IPS DF 19.7 (cell line): ENCODE measurements around the gene HMGN4.
A peak's percentile ranks its signal among the peaks of the same experiment; 100 is the strongest.
"Not testable (repeated sequence)": the region's sequence is repeated elsewhere in the genome, so short reads cannot be mapped to it uniquely, and the experiment has no call there.

ENCODE experiments used
- DNase-seq: peaks from one replicate; pipeline ENCODE4 v3.0.0-alpha.2; 2013; ENCODE audit warnings: low read depth, low spot score

The HMGN4 gene

GRCh38 chr6:26522486-26523228 lies 15.5 kb upstream of the HMGN4 start:
- DNase-seq: not testable (repeated sequence)

- not testable (repeated sequence) for DNase-seq
Observed at GRCh38 chr6:26524314-26524713, 13.9 kb upstream of the HMGN4 start.

- DNase-seq: no peak
Observed at GRCh38 chr6:26524722-26525370, 13.3 kb upstream of the HMGN4 start.

DNA sequence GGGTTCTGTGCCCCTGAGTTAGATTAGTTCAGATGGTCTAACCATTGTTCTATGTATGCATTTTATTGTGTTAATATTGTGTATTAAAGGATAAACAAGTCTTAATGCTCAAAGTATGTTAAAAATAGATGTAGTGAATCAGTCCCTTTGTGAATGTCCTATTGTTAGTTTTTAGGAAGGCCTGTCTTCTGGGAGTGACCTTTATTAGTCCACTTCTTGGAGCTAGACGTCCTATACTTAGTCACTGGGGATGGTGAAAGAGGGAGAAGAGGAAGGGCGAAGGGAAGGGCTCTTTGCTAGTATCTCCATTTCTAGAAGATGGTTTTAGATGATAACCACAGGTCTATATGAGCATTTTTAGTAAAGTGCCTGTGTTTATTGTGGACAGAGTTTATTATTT lies 12.3 kb upstream of the HMGN4 start:
- DNase-seq: no peak

DNA sequence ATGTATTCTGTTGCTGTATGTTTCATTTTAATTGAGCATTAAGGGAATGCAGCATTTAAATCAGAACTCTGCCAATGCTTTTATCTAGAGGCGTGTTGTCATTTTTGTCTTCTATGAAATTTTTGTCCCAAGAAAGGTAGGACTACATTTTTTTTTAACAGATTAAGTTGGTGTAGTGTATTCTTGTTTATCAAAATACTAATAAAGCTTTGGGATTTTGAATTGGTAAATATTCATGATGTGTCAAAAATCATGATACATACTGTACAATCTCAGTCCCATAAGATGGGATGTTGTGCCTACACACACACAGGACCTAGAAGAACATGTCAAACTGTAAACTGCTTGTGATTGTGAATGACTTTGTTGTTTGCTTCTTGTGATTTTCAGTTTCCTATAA lies 11.2 kb upstream of the HMGN4 start:
- DNase-seq: no peak

GRCh38 chr6:26530203-26530602 lies 8.0 kb upstream of the HMGN4 start:
- DNase-seq: no peak

GRCh38 chr6:26531897-26532296 lies 6.3 kb upstream of the HMGN4 start:
- no peak for DNase-seq

DNA sequence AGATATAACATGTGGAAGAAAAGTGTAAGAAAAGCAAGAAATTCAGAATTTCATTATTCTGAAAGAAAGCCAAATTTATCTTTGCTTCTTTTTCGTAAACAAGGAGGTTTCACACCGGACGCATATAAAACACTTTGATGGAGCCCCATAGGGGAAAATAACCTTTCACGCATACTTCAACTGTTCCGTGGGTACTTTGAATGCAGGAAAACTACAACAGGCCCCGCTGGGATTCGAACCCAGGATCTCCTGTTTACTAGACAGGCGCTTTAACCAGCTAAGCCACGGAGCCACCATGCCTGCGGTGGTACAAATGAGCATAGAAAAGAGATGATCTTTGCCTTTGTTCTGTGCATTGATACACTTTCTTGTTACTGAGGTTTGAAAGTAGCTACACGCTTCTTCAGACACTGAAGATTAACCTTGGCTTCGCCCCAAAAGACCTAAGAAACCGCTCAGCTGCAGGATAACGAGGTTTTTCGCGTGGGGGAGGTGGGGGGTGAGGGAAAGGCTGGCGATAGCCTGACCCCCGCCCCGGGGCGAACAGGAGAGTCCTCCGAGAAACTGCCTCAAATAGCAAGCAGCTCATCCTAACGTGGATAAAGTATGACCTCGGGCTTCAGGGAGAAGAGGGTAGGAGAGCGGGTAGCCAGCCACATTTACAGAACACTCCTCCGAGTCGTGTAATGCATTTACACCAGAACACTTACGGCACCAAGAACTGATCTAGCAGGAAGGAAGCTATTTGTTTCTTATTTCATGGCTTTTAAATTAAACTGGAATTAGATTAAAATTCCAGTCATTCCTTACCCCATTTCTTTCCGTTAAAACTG lies 5.3 kb upstream of the HMGN4 start:
- no peak for DNase-seq

- no peak for DNase-seq
Observed at GRCh38 chr6:26533532-26533931, 4.6 kb upstream of the HMGN4 start.

DNA sequence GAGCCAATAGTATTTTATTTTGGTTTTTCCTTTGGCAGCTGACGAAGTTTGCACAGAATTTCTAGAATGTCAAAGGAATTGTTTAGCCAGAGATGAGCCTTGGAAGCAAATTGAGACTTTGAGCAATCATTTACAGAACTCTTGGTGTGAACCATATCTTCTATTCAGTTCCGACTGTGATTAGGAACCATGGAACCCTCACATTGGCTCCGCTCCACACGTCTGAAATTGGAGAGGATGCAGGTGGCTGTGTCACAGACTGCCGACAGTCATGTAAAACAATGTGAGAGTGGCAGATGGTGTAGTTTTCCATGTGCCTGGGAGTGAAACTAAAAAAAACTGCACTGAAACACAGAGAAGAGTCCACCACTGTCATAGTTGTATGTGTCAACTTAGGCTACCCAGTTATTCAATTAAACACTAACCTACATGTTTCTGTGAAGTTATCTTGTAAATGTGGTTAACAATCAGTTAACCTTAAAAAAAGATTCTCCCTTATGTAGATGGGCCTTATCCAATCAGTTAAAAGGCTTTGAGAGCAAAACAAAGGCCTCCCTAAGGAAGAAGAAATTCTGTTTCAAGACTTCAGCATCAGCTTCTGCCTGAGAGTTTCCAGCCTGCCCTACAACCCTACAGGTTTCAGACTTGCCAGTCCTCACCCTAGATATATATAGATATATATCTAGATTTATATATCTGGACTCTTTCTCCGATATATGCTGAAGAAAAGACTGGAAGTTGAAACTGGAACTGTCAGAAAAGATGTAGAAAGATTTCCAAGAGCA lies 3.3 kb upstream of the HMGN4 start:
- no peak for DNase-seq

DNA sequence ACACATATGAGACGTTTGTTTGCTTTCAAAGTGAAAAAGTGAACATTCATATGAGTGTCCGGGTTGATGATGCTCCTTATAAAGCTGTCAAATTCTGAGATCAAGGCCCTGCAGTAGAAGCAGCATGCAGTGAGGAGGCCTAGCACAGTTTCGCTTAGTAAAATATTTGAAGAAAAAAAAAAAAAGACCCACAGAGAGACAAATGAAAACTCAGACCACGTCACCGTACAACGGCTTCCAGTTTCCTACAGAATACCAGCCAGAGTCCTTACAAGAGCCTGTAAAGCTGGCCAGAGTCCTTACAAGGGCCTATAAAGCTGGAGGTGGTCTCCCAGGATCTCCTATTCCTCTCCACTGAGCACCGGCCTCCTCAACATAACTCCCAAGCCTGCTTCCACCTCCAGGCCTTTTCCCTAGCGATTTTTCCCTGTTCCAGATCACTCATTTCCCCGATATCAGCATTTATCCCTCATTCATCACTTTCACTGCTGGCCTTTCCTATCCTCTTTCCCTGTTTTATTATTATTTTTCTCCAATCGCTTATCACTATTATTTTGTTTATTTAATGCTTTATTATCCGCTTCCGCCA lies 1.5 kb upstream of the HMGN4 start:
- no peak for DNase-seq

GRCh38 chr6:26537160-26537845 lies 863 bp upstream of the HMGN4 start:
- DNase-seq: peak; percentile 94

GRCh38 chr6:26538572-26538902 lies 371 bp downstream of the HMGN4 start:
- DNase-seq: no peak

GRCh38 chr6:26539071-26539615 lies 977 bp downstream of the HMGN4 start:
- no peak for DNase-seq

DNA sequence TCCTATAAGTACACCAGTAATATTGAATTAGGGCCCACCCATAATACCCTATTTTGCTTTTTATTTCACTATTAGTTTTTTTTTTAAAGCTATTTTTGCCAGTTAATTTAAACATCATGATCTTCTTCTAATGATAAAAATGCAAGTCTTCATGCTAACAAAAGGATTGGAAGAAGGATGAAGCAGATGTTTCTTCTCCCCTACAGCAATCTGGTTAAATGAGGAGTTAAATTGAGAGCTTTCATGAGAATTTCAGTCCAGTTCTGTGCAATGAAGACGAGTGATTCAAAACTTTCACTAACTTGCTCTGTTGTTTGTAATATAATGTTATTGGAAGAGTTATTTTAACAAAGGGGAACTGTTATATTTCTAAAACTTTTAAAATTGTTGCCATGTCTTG lies 3.4 kb downstream of the HMGN4 start:
- no peak for DNase-seq

DNA sequence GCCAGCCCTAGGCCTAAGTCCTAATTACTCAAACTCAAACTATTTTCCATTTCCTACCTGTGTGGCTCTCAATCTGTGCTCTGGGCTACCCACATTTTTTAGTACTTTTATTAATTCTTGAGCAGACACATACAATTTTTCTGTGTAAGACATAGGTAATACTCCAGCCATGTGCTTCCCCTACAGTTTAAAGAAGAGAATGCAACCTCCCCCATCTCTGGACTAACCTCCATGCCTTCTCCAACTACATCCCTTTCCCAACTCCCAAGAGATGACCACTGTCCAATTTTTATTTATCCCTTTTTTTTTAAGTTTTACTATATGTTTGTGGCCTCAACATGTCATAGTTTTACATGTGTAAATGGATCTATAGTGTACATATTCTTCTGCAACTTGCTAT lies 5.8 kb downstream of the HMGN4 start:
- no peak for DNase-seq

GRCh38 chr6:26544473-26544872 lies 6.3 kb downstream of the HMGN4 start:
- DNase-seq: no peak

DNA sequence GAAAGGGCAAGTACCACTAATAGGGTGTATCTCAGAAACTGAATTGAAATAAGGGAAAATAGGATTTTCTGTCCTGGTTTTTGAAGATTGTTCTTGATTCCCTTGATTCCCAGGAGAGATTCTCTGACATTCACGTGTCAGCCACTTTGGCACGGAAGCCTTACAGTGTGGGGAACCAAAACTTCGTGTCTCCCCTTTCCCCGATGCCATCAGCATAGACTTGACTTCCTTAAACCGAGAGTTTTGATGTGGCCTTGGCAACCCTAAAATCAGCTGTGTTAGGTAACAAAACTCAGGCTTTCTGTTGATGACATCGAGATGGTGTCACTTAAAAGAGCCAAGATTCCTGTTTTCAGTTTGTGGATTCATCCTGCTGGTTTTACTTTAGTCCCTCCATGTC lies 7.5 kb downstream of the HMGN4 start:
- DNase-seq: no peak

DNA sequence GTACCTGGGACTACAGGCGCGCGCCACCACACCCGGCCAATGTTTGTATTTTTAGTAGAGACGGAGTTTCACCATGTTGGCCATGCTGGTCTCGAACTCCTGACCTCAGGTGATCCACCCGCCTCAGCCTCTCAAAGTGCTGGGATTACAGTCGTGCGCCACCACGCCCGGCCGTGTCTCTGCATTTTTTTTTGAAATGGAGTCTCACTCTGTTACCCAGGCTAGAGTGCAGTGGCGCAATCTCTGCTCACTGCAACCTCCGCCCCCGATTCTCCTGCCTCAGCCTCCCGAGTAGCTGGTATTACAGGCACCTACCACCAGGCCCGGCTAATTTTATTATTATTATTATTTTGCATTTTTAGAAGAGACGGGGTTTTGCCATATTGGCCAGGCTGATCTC lies 9.2 kb downstream of the HMGN4 start:
- not testable (repeated sequence) for DNase-seq

DNA sequence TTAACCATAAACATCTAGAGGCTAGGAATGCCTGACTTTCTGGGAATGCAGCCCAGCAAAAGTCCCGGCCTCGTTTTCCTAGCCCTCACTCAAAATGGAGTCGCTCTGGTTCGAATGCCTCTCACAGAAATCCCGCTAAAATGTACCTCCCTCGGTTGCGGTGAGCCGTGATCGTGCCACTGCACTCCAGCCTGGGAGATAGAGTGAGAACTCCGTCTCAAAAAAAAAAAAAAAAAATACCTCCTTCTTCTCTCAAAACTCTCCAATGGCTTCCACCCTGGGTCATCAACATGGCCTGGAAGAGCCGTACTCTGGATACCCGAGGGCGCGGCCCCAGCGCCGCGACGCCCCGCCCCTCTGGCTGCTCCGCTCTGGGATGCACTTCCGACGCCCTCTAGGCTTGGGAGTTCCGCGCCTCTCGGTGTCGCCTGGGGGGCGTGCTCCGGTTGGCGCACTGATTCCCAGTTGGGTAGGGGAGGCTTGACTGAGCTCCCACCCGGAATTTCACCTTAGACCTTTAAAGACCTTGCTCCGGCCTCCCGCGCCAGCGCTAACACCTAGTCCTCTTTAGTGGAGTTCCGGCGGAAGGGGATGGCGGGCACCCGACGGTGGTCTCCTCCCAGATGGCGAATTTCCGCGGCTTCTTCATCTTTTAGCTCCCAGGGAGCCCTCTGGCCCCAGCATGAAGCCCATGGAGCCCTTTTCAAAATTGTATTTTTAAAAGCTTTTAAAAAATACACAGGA lies 12.3 kb downstream of the HMGN4 start:
- DNase-seq: no peak
